Fibroblast of pulmonary artery (primary cell): ENCODE measurements around the gene SLC38A11.

Source experiments
- DNase-seq: peaks from one replicate; pipeline ENCODE4 v3.0.0-alpha.2; 2010; ENCODE audit warnings: low read depth
- H3K4me3 ChIP-seq: replicated peaks from 2 replicates; pipeline ENCODE4 v1.5.1; 2011; ENCODE audit warnings: low read depth, mild to moderate bottlenecking, control low read depth, low read length, moderate library complexity
- CTCF ChIP-seq: IDR thresholded peaks from 2 replicates; pipeline ENCODE4 v1.5.1; 2011; ENCODE audit warnings: mild to moderate bottlenecking, control low read depth, low read length, inconsistent platforms; ENCODE audit errors: missing control alignments

The SLC38A11 gene

GRCh38 chr2:164897469-164898260, 57.7 kb downstream of the SLC38A11 start:
- no peak for DNase-seq
- H3K4me3 ChIP-seq = no peak overlapping the region
- no peak for TF ChIP-seq CTCF

- no peak for TF ChIP-seq CTCF
- no peak overlapping the region for H3K4me3 ChIP-seq
- peak; percentile 60 for DNase-seq
Measured at GRCh38 chr2:164896634-164897355, 58.5 kb downstream of the SLC38A11 start.

GRCh38 chr2:164896226-164896625, 59.1 kb downstream of the SLC38A11 start:
- DNase-seq = peak; percentile 52
- H3K4me3 ChIP-seq = no peak overlapping the region
- no peak for TF ChIP-seq CTCF

- DNase-seq = no peak
- no peak for TF ChIP-seq CTCF
- H3K4me3 ChIP-seq = no peak overlapping the region
Measured at GRCh38 chr2:164891460-164891859, 63.9 kb downstream of the SLC38A11 start.

- TF ChIP-seq CTCF = no peak
- H3K4me3 ChIP-seq = no peak overlapping the region
- DNase-seq = no peak
Measured at GRCh38 chr2:164890544-164890943, 64.8 kb downstream of the SLC38A11 start.

- no peak for DNase-seq
- no peak for TF ChIP-seq CTCF
Measured at GRCh38 chr2:164888592-164888991, 66.7 kb downstream of the SLC38A11 start.

More at GRCh38 chr2:164888592-164888991, 66.7 kb downstream of the SLC38A11 start:
- H3K4me3 ChIP-seq = no peak overlapping the region
